ENCODE measurements around the gene OR10C1.

The OR10C1 gene

GRCh38 chr6:29478740-29479139, 39.6 kb downstream of the OR10C1 start:
- DNase-seq: no peak
- no peak for ATAC-seq

- no peak for ATAC-seq
- no peak for DNase-seq
Observed at GRCh38 chr6:29479560-29479959, 40.5 kb downstream of the OR10C1 start.

- no peak for ATAC-seq
- no peak for DNase-seq
Observed at GRCh38 chr6:29483186-29483585, 44.1 kb downstream of the OR10C1 start.

- ATAC-seq (no peak), DNase-seq (no peak)
Observed at GRCh38 chr6:29483735-29484134, 44.6 kb downstream of the OR10C1 start.

GRCh38 chr6:29486577-29486976, 47.5 kb downstream of the OR10C1 start:
- DNase-seq (no peak), ATAC-seq (no peak)

GRCh38 chr6:29487131-29487530, 48.0 kb downstream of the OR10C1 start:
- no peak for ATAC-seq
- no peak for DNase-seq

GRCh38 chr6:29487660-29488059, 48.6 kb downstream of the OR10C1 start, which contains the start of gene MAS1L:
Gene MAS1L, minus strand, starts transcription at chr6:29487956. Its CDS starts 54 bp downstream, at chr6:29487902.
- DNase-seq: no peak
- no peak for ATAC-seq

GRCh38 chr6:29488874-29489273, 49.8 kb downstream of the OR10C1 start:
- no peak for DNase-seq
- no peak for ATAC-seq

- DNase-seq: no peak
Observed at GRCh38 chr6:29489286-29489685, 50.2 kb downstream of the OR10C1 start.

GRCh38 chr6:29490055-29490454, 50.9 kb downstream of the OR10C1 start:
- DNase-seq (no peak), ATAC-seq (no peak)

More at GRCh38 chr6:29489286-29489685, 50.2 kb downstream of the OR10C1 start:
- ATAC-seq: no peak

- ATAC-seq (no peak), DNase-seq (no peak)
Observed at GRCh38 chr6:29490552-29490951, 51.4 kb downstream of the OR10C1 start.

All from stimulated activated naive CD8-positive, alpha-beta T cell treated with anti-CD3 and anti-CD28 coated beads, Interleukin-15, Interleukin-2, amounts not matched to agents 100 U/mL and 50 U/mL, for 24 hours (primary cell).